Epithelial cell of proximal tubule (primary cell): ENCODE data around the gene ANAPC15. TPM values are rescaled to one million over a fixed set of nuclear protein-coding genes. Genes with fewer than 3 reads are reported as not detected.

Experiments used
- DNase-seq: peaks from one replicate; pipeline ENCODE4 v3.0.0-alpha.2; 2011; ENCODE audit warnings: low read depth
- H3K4me3 ChIP-seq: 2 replicates; pipeline ENCODE4 v1.5.1; 2011; ENCODE audit warnings: low read depth, mild to moderate bottlenecking, low read length
- CTCF ChIP-seq: conservative IDR thresholded peaks from 2 replicates; pipeline ENCODE4 v1.5.1; 2012; ENCODE audit warnings: low read depth, mild to moderate bottlenecking, low read length
- total RNA-seq: library from RNA; depleted of rRNA; stranded (reverse); fragments of >200 nt; gene quantifications from 2 replicates; pipeline ENCODE4 v1.2.3, GENCODE V29; 2015

ANAPC15 gene
- total RNA-seq, 1 donor from 2014 or later: 87.4 TPM

GRCh38 chr11:72069787-72070251 is 42.7 kb downstream of the ANAPC15 start:
- peak overlapping the region; percentile 33 for H3K4me3 ChIP-seq
- peak; percentile 78 for DNase-seq

GRCh38 chr11:72069200-72069599 is 43.3 kb downstream of the ANAPC15 start:
- TF ChIP-seq CTCF: no peak
- DNase-seq: no peak
- H3K4me3 ChIP-seq: peak overlapping the region; percentile 33

More at GRCh38 chr11:72069787-72070251, 42.7 kb downstream of the ANAPC15 start:
- TF ChIP-seq CTCF: no peak

GRCh38 chr11:72067676-72068075 is 44.8 kb downstream of the ANAPC15 start:
- no peak for TF ChIP-seq CTCF
- H3K4me3 ChIP-seq: no peak overlapping the region
- no peak for DNase-seq

GRCh38 chr11:72067266-72067665 is 45.2 kb downstream of the ANAPC15 start:
- no peak for DNase-seq
- peak overlapping the region; percentile 2 for H3K4me3 ChIP-seq
- no peak for TF ChIP-seq CTCF

- TF ChIP-seq CTCF: no peak
- DNase-seq: no peak
- peak overlapping the region; percentile 2 for H3K4me3 ChIP-seq
Observed at GRCh38 chr11:72066855-72067254, 45.6 kb downstream of the ANAPC15 start.

- no peak for TF ChIP-seq CTCF
- H3K4me3 ChIP-seq: no peak overlapping the region
- DNase-seq: no peak
Observed at GRCh38 chr11:72061739-72062396, 50.6 kb downstream of the ANAPC15 start.

Other genes starting within 250 kb of the ANAPC15 start
- gene DEFB131B, start 234.2 kb downstream of the ANAPC15 start, total RNA-seq: not detected in 2 replicates
- 3.6 and 10.6 TPM in 2 replicates for gene XNDC1N, start 184.1 kb downstream of the ANAPC15 start, total RNA-seq
- 9.3 and 28.6 TPM in 2 replicates for gene RNF121, start 183.6 kb downstream of the ANAPC15 start, total RNA-seq
- gene IL18BP, start 113.8 kb downstream of the ANAPC15 start, total RNA-seq: 1.0 and 1.7 TPM in 2 replicates
- gene NUMA1, start 32.2 kb downstream of the ANAPC15 start, total RNA-seq: 116 TPM in 2 replicates
- gene LRRC51, start 31.8 kb downstream of the ANAPC15 start, total RNA-seq: 3.7 and 6.7 TPM in 2 replicates
- 149 and 156 TPM in 2 replicates for gene LAMTOR1, start 9.4 kb downstream of the ANAPC15 start, total RNA-seq
- not detected in 2 replicates for gene TOMT, start 6.8 kb downstream of the ANAPC15 start, total RNA-seq
- gene FOLR3, start 23.0 kb upstream of the ANAPC15 start, total RNA-seq: 0.65 TPM in 1 of 2 replicates, not detected in the other
- gene FOLR1, start 79.4 kb upstream of the ANAPC15 start, total RNA-seq: 1.5 and 12.3 TPM in 2 replicates
- not detected in 2 replicates for gene FOLR2, start 104.1 kb upstream of the ANAPC15 start, total RNA-seq
- gene INPPL1, start 112.1 kb upstream of the ANAPC15 start, total RNA-seq: 66.5 and 73.2 TPM in 2 replicates
- not detected in 2 replicates for gene PHOX2A, start 131.5 kb upstream of the ANAPC15 start, total RNA-seq